ENCODE data around the gene GPR39.

- no peak for TF ChIP-seq CTCF (IDR thresholded peaks at IDR 0.05)
- no peak for TF ChIP-seq POLR2A (IDR thresholded peaks at IDR 0.05)
- no peak for TF ChIP-seq EP300 (IDR thresholded peaks at IDR 0.05)
Observed at GRCh38 chr2:132589111-132589830, 172.7 kb downstream of the GPR39 start.
